AG04449 (cell line): ENCODE data around the gene PTGDR2.

Experiments
- CTCF ChIA-PET: fragments of 350-600 bp; formaldehyde crosslinking; extraction: SDS; loops from one replicate; lab custom pipeline; 2021; ENCODE audit warnings: antibody characterized with exemption; lab: Yijun Ruan, JAX
- POLR2A ChIA-PET: fragments of 400-600, 350-600 bp; formaldehyde crosslinking; extraction: SDS; loops from one replicate; lab custom pipeline; 2020; ENCODE audit warnings: antibody characterized with exemption, inconsistent platforms; lab: Yijun Ruan, JAX
- DNase-seq: peaks from one replicate; pipeline ENCODE4 v3.0.0-alpha.2; 2010; ENCODE audit warnings: low read depth, low spot score
- H3K4me3 ChIP-seq: 2 replicates; pipeline ENCODE4 v1.5.1; 2011; ENCODE audit warnings: low read depth, mild to moderate bottlenecking, control low read depth, low read length
- TF ChIP-seq, protein P1 (sequence below): IDR thresholded peaks from one replicate; pipeline ENCODE4 v1.5.1; 2011; ENCODE audit warnings: mild to moderate bottlenecking, moderate library complexity, low read length, control low read depth, inconsistent platforms; ENCODE audit not compliant: insufficient read depth; ENCODE audit errors: missing control alignments

Gene PTGDR2

DNA sequence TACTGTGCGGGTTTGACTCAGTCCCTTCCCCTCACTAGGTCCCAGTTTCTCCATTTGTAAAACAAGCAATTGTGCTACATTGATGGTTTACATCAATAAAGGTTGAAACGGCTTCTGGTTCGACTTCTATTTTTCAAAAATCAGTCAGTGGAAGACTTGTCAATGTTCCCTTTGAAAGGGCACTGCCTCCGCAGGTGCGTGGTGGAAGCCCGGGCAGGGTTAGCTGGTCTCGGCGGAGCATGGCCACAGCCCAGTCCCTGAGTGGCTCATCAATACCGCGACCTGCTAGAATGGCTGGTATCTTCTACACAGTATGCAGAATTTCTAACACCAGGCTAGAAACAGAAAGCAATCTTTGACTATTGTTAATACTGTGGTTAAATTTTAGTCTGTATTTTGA is 54.6 kb downstream of the PTGDR2 start:
- POLR2A ChIA-PET, result no interaction called here
- CTCF ChIA-PET, result no interaction called here
- TF ChIP-seq, protein P1, sequence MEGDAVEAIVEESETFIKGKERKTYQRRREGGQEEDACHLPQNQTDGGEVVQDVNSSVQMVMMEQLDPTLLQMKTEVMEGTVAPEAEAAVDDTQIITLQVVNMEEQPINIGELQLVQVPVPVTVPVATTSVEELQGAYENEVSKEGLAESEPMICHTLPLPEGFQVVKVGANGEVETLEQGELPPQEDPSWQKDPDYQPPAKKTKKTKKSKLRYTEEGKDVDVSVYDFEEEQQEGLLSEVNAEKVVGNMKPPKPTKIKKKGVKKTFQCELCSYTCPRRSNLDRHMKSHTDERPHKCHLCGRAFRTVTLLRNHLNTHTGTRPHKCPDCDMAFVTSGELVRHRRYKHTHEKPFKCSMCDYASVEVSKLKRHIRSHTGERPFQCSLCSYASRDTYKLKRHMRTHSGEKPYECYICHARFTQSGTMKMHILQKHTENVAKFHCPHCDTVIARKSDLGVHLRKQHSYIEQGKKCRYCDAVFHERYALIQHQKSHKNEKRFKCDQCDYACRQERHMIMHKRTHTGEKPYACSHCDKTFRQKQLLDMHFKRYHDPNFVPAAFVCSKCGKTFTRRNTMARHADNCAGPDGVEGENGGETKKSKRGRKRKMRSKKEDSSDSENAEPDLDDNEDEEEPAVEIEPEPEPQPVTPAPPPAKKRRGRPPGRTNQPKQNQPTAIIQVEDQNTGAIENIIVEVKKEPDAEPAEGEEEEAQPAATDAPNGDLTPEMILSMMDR, result no peak
- DNase-seq, result no peak
- no peak overlapping the region for H3K4me3 ChIP-seq
